ENCODE results near the gene FARSA. TPM values are rescaled to one million over a fixed set of nuclear protein-coding genes. Genes with fewer than 3 reads are reported as not detected.

FARSA gene
- total and polyA plus RNA-seq, 2 of the 4 experiments (the other 2 are of a cell fraction), result 49.3 to 80.9 TPM

- TF ChIP-seq CTCF (conservative IDR thresholded peaks at IDR 0.05; ENCODE audit: low read depth, low read length), result no peak
Observed at GRCh38 chr19:12937927-12938778, 4.6 kb upstream of the FARSA start, which contains the start of gene CALR (continued).

All from IMR-90 (cell line).